Activated T-cell treated with anti-CD3 and anti-CD28 coated beads, Interleukin-2, amount 50 U/mL, for 72 hours (primary cell): ENCODE data around the gene SLC2A5. TPM values are rescaled to one million over a fixed set of nuclear protein-coding genes. Genes with fewer than 3 reads are reported as not detected.
"Not testable (repeated sequence)": the region's sequence is repeated elsewhere in the genome, so short reads cannot be mapped to it uniquely, and the experiment has no call there.

Source experiments
- ATAC-seq, 2 donors: fragments of 150-1000 bp; cut with Tn5 transposase; replicated peaks in 1 of 2; 2 replicates each; pipeline ENCODE4 v1.10.0; 2021; ENCODE audit warnings: moderate library complexity in 2 of 2, mild to moderate bottlenecking in 1 of 2
- DNase-seq, 2 donors: peaks; one replicate each; pipeline ENCODE4 v3.0.0; 2021 to 2022; ENCODE audit warnings: mixed read lengths in 1 of 2
- H3K27ac Mint-ChIP-seq: one replicate; pipeline ENCODE4 v1.8.0; 2022; ENCODE audit warnings: mild to moderate bottlenecking, moderate library complexity, mixed read lengths
- H3K27me3 Mint-ChIP-seq: one replicate; pipeline ENCODE4 v1.8.0; 2022; ENCODE audit warnings: low read depth, mixed read lengths
- H3K36me3 Mint-ChIP-seq, 2 donors: one replicate each; pipeline ENCODE4 v1.8.0; 2022; ENCODE audit warnings: mixed read lengths in 2 of 2, mild to moderate bottlenecking in 1 of 2; ENCODE audit not compliant: insufficient read depth in 2 of 2
- H3K4me1 Mint-ChIP-seq: one replicate; pipeline ENCODE4 v1.8.0; 2022; ENCODE audit warnings: low read depth, mixed read lengths
- H3K4me3 Mint-ChIP-seq, 2 donors: one replicate each; pipeline ENCODE4 v1.8.0; 2022; ENCODE audit warnings: mild to moderate bottlenecking in 2 of 2, mixed read lengths in 2 of 2, moderate library complexity in 2 of 2
- H3K9me3 Mint-ChIP-seq, 2 donors: one replicate each; pipeline ENCODE4 v1.8.0; 2022; ENCODE audit warnings: mixed read lengths in 2 of 2
- total RNA-seq, 2 donors: library from RNA; stranded (reverse); gene quantifications; one replicate each; pipeline ENCODE4 v1.2.3, GENCODE V29; 2022

Gene SLC2A5
- total RNA-seq, 2 donors from 2014 or later, result not detected

DNA sequence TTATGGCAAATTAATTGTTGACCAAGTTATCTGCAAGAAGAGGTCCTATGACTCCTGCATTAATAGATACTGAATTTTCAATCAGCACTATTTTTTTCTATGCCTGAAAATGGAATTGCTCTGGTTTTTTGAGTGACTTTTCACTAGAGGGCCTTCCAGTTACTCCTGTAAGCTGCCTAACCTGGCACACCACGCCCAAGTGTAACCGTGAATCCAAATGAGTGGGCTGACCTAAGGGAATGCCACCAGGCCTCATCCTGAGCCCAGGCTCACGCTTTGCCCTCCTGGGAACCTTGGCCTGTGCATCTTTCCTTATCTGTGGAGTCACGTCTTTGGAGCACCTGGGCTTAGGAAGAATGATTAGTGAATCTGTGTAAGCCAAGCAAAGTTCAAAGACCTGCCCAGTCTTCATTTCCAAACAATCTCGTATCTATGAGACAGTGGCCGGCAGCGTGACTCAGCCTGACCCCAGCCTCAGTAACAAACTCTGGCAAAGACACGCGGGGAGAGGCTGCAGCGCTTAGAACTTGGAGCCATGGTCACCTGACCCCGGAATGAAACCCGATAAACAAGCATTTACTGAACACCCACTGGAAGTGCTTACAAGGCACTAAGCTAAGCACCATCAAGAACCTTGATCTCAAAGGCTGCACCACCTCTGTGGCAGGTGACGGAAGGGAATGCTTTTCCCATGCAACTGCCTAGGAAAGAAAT is 75.3 kb downstream of the SLC2A5 start:
- not testable (repeated sequence) for ATAC-seq, H3K36me3 Mint-ChIP-seq, H3K27ac Mint-ChIP-seq, H3K9me3 Mint-ChIP-seq, DNase-seq, H3K27me3 Mint-ChIP-seq, H3K4me3 Mint-ChIP-seq
- peaks cover 16% of the 10 kb centered on the region for H3K4me1 Mint-ChIP-seq

DNA sequence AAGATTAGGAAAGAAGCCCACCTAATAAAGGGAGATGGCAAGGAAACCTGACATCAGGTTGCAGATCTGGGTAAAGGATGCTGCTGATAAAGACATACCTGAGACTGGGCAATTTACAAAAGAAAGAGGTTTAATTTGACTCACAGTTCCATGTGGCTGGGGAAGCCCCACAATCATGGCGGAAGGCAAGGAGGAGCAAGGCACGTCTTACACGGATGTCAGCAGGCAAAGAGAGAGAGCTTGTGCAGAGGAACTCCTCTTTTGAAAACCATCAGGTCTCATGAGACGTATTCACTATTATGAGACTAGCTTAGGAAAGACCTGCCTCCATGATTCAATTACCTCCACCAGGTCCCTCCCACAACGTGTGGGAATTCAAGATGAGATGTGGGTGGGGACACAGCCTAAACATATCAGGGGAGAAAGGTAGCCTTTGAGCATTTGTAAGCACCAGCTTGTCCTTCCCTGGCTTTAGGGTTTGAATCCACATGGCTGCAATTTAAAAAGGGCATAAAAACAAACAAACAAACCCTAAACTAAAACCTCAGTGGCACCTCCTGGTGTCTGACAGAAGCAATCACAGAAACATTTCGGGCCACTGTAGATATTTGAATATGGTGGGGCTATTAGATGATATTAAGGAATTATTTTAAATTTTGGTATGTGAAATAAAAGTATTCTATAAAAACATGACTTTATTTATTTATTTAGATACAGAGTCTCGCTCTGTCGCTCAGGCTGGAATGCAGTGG is 76.3 kb downstream of the SLC2A5 start:
- no peak for DNase-seq
- H3K4me3 Mint-ChIP-seq, result no peak overlapping the region
- H3K36me3 Mint-ChIP-seq, result peaks cover 5 to 8% of the 10 kb centered on the region in 2 donors
- peaks cover 0 to 2% of the 10 kb centered on the region in 2 donors for H3K9me3 Mint-ChIP-seq
- no peak for ATAC-seq
- H3K27ac Mint-ChIP-seq, result no peak overlapping the region
- no peaks in the 10 kb centered on the region for H3K27me3 Mint-ChIP-seq
- peaks cover 19% of the 10 kb centered on the region for H3K4me1 Mint-ChIP-seq

DNA sequence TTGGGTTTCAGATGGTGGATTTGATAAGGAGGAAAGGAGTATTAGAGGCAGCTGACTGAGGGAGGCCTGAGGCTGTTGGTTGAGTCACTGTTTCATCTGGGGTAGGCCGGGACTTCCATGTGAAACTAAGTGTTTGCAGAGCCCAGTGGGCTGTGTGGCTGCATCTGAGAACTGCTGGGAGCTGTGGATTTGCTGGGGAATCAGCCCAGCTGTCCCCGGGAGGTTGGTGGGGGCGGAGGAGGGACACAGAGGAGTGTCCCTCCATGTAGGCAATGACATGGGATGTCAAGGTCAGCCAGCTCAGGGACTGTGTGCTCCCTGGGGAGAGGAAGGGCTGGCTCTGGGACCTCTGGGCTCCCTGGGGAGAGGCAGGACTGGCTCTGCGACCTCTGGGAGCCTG is 79.6 kb downstream of the SLC2A5 start:
- H3K4me1 Mint-ChIP-seq, result peaks cover 38% of the 10 kb centered on the region
- no peak overlapping the region for H3K27ac Mint-ChIP-seq
- no peak for DNase-seq
- H3K36me3 Mint-ChIP-seq, result peaks cover 5 to 8% of the 10 kb centered on the region in 2 donors
- ATAC-seq, result peak; percentile 54 to 64
- H3K27me3 Mint-ChIP-seq, result no peaks in the 10 kb centered on the region
- H3K4me3 Mint-ChIP-seq, result no peak overlapping the region
- peaks cover 0 to 2% of the 10 kb centered on the region in 2 donors for H3K9me3 Mint-ChIP-seq

DNA sequence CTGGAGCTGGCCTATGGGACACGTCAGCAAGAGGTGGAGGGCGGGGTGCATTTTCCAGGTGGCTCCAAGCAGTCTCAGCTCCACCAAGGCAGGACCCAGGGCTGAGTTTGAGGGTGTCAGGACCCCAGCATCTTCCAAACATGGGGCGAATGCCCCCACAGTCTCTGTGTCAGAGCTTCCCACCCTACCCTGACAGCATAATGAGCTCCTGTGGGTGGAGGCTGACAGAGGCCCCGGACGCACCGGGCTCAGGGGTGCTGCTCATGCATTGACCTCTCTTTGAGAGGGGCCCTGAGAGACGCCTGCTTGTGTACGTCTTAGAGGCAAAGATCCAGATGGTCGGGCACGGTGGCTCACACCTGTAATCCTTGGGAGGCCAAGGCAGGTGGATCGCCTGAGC is 80.4 kb downstream of the SLC2A5 start:
- Mint-ChIP-seq H3K27me3 (no peaks in the 10 kb centered on the region), H3K4me3 (no peak overlapping the region), H3K9me3 (peaks cover 0 to 2% of the 10 kb centered on the region in 2 donors), H3K4me1 (peaks cover 43% of the 10 kb centered on the region), H3K27ac (no peak overlapping the region), H3K36me3 (peaks cover 5 to 8% of the 10 kb centered on the region in 2 donors)
- no peak for DNase-seq
- no peak for ATAC-seq

DNA sequence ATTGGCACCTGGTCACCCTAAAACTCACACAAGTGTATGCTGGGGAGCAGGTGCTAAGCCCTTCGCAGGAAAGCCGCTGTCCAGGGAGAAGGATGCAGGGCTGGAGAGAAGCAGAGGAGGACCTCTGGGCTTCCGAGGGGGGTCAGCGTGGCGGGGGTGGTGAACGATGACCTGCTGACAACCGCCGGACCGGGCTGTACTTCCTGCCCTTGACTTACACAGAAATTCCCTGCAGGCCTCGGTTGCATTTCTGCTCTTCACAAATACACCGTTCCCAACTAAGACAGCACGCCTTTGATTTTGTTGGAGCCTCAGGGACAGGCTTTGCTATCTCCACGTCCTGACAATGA is 80.8 kb downstream of the SLC2A5 start:
- DNase-seq (no peak), ATAC-seq (no peak)
- Mint-ChIP-seq H3K4me1 (peaks cover 48% of the 10 kb centered on the region), H3K27ac (no peak overlapping the region), H3K27me3 (no peaks in the 10 kb centered on the region), H3K9me3 (peaks cover 0 to 2% of the 10 kb centered on the region in 2 donors), H3K4me3 (no peak overlapping the region), H3K36me3 (peaks cover 5 to 7% of the 10 kb centered on the region in 2 donors)

DNA sequence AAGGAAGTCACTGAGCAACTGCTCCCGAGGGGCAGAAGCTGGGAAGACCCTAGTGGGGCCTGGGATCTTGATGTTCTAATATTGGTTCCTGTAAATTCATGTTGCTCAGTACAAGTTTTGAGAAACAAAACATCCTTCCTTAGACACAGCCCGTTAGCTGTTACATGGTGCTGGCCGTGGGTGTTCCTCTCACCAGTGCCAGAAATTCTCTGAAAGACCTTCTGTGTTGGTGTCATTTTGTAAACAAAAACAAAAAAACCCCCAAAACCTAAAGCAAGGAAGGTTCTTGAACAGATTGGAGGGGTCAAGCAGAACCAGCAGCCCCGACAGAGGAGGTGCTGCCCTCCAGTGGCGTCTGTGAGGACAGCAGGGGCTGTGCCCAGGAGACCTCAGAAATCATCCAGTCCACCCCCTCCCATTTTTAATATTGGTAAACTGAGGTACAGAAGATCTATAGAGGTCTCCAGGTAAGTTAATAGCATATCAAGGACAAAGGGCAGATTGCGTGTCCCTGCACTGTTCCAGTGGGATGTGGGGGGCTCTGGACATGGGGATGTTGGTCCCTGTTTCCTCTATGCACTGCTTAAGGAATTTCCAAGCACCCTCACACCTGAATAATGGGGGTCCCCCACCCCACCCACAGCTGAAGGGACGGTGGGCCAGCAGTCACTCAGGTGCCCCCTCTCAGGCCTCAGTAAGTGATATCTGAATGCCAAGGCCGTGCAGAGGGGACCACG is 81.4 kb downstream of the SLC2A5 start:
- peak overlapping the region; percentile 68 for H3K27ac Mint-ChIP-seq
- peaks cover 4 to 6% of the 10 kb centered on the region in 2 donors for H3K36me3 Mint-ChIP-seq
- H3K27me3 Mint-ChIP-seq, result no peaks in the 10 kb centered on the region
- DNase-seq (peak; percentile 72 to 81), ATAC-seq (peak; percentile 58 to 69)
- H3K9me3 Mint-ChIP-seq, result peaks cover 0 to 2% of the 10 kb centered on the region in 2 donors
- peak overlapping the region; percentile 56 to 71 for H3K4me3 Mint-ChIP-seq
- H3K4me1 Mint-ChIP-seq, result peaks cover 52% of the 10 kb centered on the region

DNA sequence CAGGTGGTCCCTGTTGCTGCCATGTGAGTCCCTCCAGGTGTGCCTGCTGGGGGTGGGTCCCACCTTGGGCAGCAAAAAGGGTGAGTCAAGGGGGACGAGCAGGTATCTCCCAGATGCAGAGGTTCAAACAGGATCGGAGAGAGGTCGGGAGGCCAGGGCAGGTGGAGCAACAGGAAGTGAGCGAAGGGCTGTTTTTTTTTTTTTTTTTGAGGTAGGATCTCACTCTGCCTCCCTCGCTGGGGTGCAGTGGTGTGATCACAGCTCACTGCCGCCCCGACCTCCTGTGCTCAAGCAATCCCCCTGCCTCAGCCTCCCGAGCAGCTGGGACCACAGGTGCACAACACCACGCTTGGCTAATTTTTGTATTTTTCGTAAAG is 82.6 kb downstream of the SLC2A5 start:
- H3K4me3 Mint-ChIP-seq, result peak overlapping the region; percentile 75 to 77
- H3K36me3 Mint-ChIP-seq, result no peaks in the 10 kb centered on the region
- H3K27me3 Mint-ChIP-seq, result no peaks in the 10 kb centered on the region
- H3K4me1 Mint-ChIP-seq, result peaks cover 45% of the 10 kb centered on the region
- ATAC-seq, result no peak
- H3K9me3 Mint-ChIP-seq, result no peaks in the 10 kb centered on the region
- no peak for DNase-seq
- peak overlapping the region; percentile 29 for H3K27ac Mint-ChIP-seq

DNA sequence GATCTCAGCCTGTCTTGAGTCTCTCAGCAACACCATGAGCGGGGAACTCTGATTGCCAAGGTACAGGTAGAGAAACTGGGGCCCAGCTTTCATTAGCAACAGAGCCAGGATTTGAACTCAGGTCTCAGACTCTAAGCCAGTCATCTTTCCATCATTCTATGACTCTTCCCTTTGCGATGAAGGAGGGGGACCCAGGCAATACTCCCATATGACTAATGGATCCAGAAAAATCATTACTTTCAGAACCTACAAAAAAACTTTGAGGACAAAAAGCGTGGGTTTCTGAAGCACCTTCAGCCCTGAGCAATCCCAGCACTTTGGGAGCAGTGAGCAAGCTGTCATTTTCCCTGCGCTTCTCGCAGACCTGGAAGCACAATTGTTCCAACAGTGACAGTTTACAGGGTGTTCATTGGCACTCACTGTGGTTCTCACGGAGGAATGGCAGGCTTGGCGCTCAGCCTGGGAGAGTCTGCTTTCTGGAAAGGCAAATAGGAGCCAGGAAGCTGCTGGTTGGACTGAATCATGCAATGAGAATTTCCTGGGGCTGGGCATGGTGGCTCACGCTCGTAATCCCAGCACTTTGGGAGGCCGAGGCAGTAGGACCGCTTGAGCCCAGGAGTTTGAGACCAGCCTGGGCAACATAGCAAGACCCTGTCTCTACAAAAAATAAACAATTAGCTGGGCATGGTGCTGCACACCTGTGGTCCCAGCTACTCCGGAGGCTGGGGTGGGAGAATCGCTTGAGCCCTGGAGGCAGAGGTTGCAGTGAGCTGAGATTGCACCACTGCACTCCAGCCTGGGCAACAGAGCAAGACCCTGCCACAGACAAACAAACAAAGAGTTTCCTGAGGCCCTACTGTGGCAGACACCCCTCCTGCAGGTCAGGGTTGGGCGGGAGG is 83.3 kb downstream of the SLC2A5 start:
- peak overlapping the region; percentile 29 for H3K27ac Mint-ChIP-seq
- H3K9me3 Mint-ChIP-seq, result no peaks in the 10 kb centered on the region
- peaks cover 45% of the 10 kb centered on the region for H3K4me1 Mint-ChIP-seq
- DNase-seq, result no peak
- peak overlapping the region; percentile 75 to 77 for H3K4me3 Mint-ChIP-seq
- no peaks in the 10 kb centered on the region for H3K27me3 Mint-ChIP-seq
- H3K36me3 Mint-ChIP-seq, result no peaks in the 10 kb centered on the region
- no peak for ATAC-seq

Other genes starting within 250 kb of the SLC2A5 start
- 1,000 to 10,000 TPM; 1,803 to 1,841 TPM for gene ENO1, start 190.9 kb downstream of the SLC2A5 start, total RNA-seq
- 1 to 10 TPM; 1.6 to 2.5 TPM for gene CA6, start 123.8 kb downstream of the SLC2A5 start, total RNA-seq
- under 1 TPM in 1 of 2 donors, not detected in 1; 0.22 TPM for gene SLC2A7, start 43.2 kb downstream of the SLC2A5 start, total RNA-seq
- 1 to 10 TPM; 5.9 to 7.5 TPM for gene GPR157, start 59.5 kb upstream of the SLC2A5 start, total RNA-seq
- gene H6PD, start 165.1 kb upstream of the SLC2A5 start, total RNA-seq, result 10 to 100 TPM; 20.2 to 21.0 TPM
- 10 to 100 TPM; 12.2 to 15.6 TPM for gene SPSB1, start 223.3 kb upstream of the SLC2A5 start, total RNA-seq